OCI-LY3 (cell line): ENCODE results near the gene TOX3.
A peak's percentile ranks its signal among the peaks of the same experiment; 100 is the strongest.

Experiments used
- H2AFZ ChIP-seq: fragments of 200-600, 300-600 bp; shearing (Covaris generic); 2 replicates; pipeline ENCODE4 v1.6.0; 2014; ENCODE audit warnings: antibody characterized with exemption, low read depth, low read length
- H3K27ac ChIP-seq: fragments of 200-600, 300-600 bp; sonication (generic); 2 replicates; pipeline ENCODE4 v1.5.1; 2014; ENCODE audit warnings: mild to moderate bottlenecking, low read length, moderate library complexity, mixed read lengths
- H3K27me3 ChIP-seq: fragments of 200-600, 300-600 bp; sonication (generic); 2 replicates; pipeline ENCODE4 v1.6.1; 2014; ENCODE audit warnings: low read depth, low read length, mixed read lengths
- H3K36me3 ChIP-seq: fragments of 200-600, 300-600 bp; sonication (generic); replicated peaks from 2 replicates; pipeline ENCODE3; 2014; ENCODE audit warnings: low read depth, low read length, mixed read lengths
- H3K4me1 ChIP-seq: fragments of 300-600, 200-600 bp; sonication (generic); 2 replicates; pipeline ENCODE4 v1.6.1; 2014; ENCODE audit warnings: low read length, mixed read lengths
- H3K4me2 ChIP-seq: fragments of 200-600, 300-600 bp; sonication (generic); 2 replicates; pipeline ENCODE4 v1.6.1; 2014; ENCODE audit warnings: low read length, mixed read lengths
- H3K4me3 ChIP-seq: fragments of 300-600, 200-600 bp; sonication (generic); 2 replicates; pipeline ENCODE4 v1.5.1; 2014; ENCODE audit warnings: antibody characterized with exemption, mild to moderate bottlenecking, low read length, moderate library complexity
- H3K79me2 ChIP-seq: fragments of 300-600, 200-600 bp; shearing (Covaris generic); 2 replicates; pipeline ENCODE4 v1.6.1; 2014; ENCODE audit warnings: mild to moderate bottlenecking, low read length, mixed read lengths
- H3K9ac ChIP-seq: fragments of 300-600, 200-600 bp; shearing (Covaris generic); 2 replicates; pipeline ENCODE4 v1.6.0; 2014; ENCODE audit warnings: mild to moderate bottlenecking, low read length, moderate library complexity
- H3K9me3 ChIP-seq: fragments of 200-600, 300-600 bp; shearing (Covaris generic); 2 replicates; pipeline ENCODE4 v1.6.1; 2014; ENCODE audit warnings: low read length, mixed read lengths; ENCODE audit not compliant: insufficient read depth
- H4K20me1 ChIP-seq: fragments of 200-600, 300-600 bp; sonication (generic); 2 replicates; pipeline ENCODE4 v1.6.1; 2016; ENCODE audit warnings: low read length, mixed read lengths; ENCODE audit not compliant: insufficient read depth
- CTCF ChIP-seq: fragments of 200-600, 300-600 bp; sonication (generic); IDR thresholded peaks from 2 replicates; pipeline ENCODE4 v1.5.1; 2014; ENCODE audit warnings: antibody characterized with exemption, low read length, low read depth
- EZH2phosphoT487 ChIP-seq: fragments of 200-600 bp; shearing (Covaris generic); IDR thresholded peaks from 2 replicates; pipeline ENCODE4 v1.6.1; 2018; ENCODE audit warnings: antibody characterized with exemption, mixed run types, low read depth

TOX3 gene

GRCh38 chr16:52573365-52574299 is 26.7 kb upstream of the TOX3 start:
- Histone ChIP-seq H3K4me3 (peak overlapping the region; percentile 19; the same call in 1 of the 2 replicates), H3K9me3 (no peaks in the 10 kb centered on the region), H4K20me1 (no peaks in the 10 kb centered on the region), H3K9ac (no peak overlapping the region), H3K27ac (no peak overlapping the region), H3K4me2 (peak overlapping the region; percentile 51), H2AFZ (no peak overlapping the region), H3K79me2 (no peaks in the 10 kb centered on the region), H3K4me1 (peaks cover 22% of the 10 kb centered on the region), H3K36me3 (no peaks in the 10 kb centered on the region), H3K27me3 (no peaks in the 10 kb centered on the region)
- no peak for TF ChIP-seq EZH2phosphoT487
- no peak for TF ChIP-seq CTCF

GRCh38 chr16:52572656-52573055 is 25.7 kb upstream of the TOX3 start:
- no peaks in the 10 kb centered on the region for H3K79me2 ChIP-seq
- no peak for TF ChIP-seq EZH2phosphoT487
- TF ChIP-seq CTCF, result no peak
- no peak overlapping the region for H2AFZ ChIP-seq
- no peak overlapping the region for H3K27ac ChIP-seq
- no peaks in the 10 kb centered on the region for H4K20me1 ChIP-seq
- no peaks in the 10 kb centered on the region for H3K27me3 ChIP-seq
- peaks cover 22% of the 10 kb centered on the region for H3K4me1 ChIP-seq
- no peak overlapping the region for H3K4me2 ChIP-seq
- no peak overlapping the region for H3K9ac ChIP-seq
- no peaks in the 10 kb centered on the region for H3K36me3 ChIP-seq
- H3K4me3 ChIP-seq, result no peak overlapping the region
- no peaks in the 10 kb centered on the region for H3K9me3 ChIP-seq

GRCh38 chr16:52570495-52571091 is 23.6 kb upstream of the TOX3 start:
- no peaks in the 10 kb centered on the region for H4K20me1 ChIP-seq
- no peak overlapping the region for H2AFZ ChIP-seq
- no peak overlapping the region for H3K27ac ChIP-seq
- H3K79me2 ChIP-seq, result no peaks in the 10 kb centered on the region
- no peaks in the 10 kb centered on the region for H3K9me3 ChIP-seq
- H3K4me1 ChIP-seq, result peaks cover 22% of the 10 kb centered on the region
- no peak overlapping the region for H3K9ac ChIP-seq
- H3K36me3 ChIP-seq, result no peaks in the 10 kb centered on the region
- H3K4me3 ChIP-seq, result no peak overlapping the region
- TF ChIP-seq EZH2phosphoT487, result no peak
- no peak for TF ChIP-seq CTCF
- H3K27me3 ChIP-seq, result no peaks in the 10 kb centered on the region
- H3K4me2 ChIP-seq, result no peak overlapping the region

- H3K79me2 ChIP-seq, result no peaks in the 10 kb centered on the region
- H3K36me3 ChIP-seq, result no peaks in the 10 kb centered on the region
- no peaks in the 10 kb centered on the region for H4K20me1 ChIP-seq
- H3K4me1 ChIP-seq, result peaks cover 22% of the 10 kb centered on the region
- H3K4me3 ChIP-seq, result no peak overlapping the region
- no peak overlapping the region for H3K27ac ChIP-seq
- H3K4me2 ChIP-seq, result no peak overlapping the region
- TF ChIP-seq EZH2phosphoT487 (no peak), CTCF (no peak)
- H3K9ac ChIP-seq, result no peak overlapping the region
- no peaks in the 10 kb centered on the region for H3K27me3 ChIP-seq
- no peaks in the 10 kb centered on the region for H3K9me3 ChIP-seq
- no peak overlapping the region for H2AFZ ChIP-seq
Observed at GRCh38 chr16:52569701-52570100, 22.8 kb upstream of the TOX3 start.
